BLaER1 (cell line): ENCODE data around the gene HNRNPA0.

Experiments
- H3K27ac ChIP-seq: shearing (Covaris generic); formaldehyde crosslinking; 2 replicates; pipeline ENCODE4 v1.8.1; 2022
- H3K27me3 ChIP-seq: shearing (Covaris generic); formaldehyde crosslinking; 2 replicates; pipeline ENCODE4 v1.8.1; 2022
- H3K36me3 ChIP-seq: shearing (Covaris generic); formaldehyde crosslinking; 2 replicates; pipeline ENCODE4 v1.8.1; 2022
- H3K4me1 ChIP-seq: shearing (Covaris generic); formaldehyde crosslinking; 2 replicates; pipeline ENCODE4 v1.8.1; 2022
- H3K4me2 ChIP-seq: shearing (Covaris generic); formaldehyde crosslinking; 2 replicates; pipeline ENCODE4 v1.8.1; 2022
- H3K4me3 ChIP-seq: shearing (Covaris generic); formaldehyde crosslinking; 2 replicates; pipeline ENCODE4 v1.8.1; 2022
- H3K9ac ChIP-seq: shearing (Covaris generic); formaldehyde crosslinking; 2 replicates; pipeline ENCODE4 v1.8.1; 2022
- H3K9me3 ChIP-seq: shearing (Covaris generic); formaldehyde crosslinking; 2 replicates; pipeline ENCODE4 v1.8.1; 2022
- H4K20me1 ChIP-seq: shearing (Covaris generic); formaldehyde crosslinking; 2 replicates; pipeline ENCODE4 v1.8.1; 2022
- Cebpa-rat ChIP-seq: shearing (Covaris generic); IDR thresholded peaks from 2 replicates; pipeline ENCODE4 v1.8.1; 2022

The HNRNPA0 gene

DNA sequence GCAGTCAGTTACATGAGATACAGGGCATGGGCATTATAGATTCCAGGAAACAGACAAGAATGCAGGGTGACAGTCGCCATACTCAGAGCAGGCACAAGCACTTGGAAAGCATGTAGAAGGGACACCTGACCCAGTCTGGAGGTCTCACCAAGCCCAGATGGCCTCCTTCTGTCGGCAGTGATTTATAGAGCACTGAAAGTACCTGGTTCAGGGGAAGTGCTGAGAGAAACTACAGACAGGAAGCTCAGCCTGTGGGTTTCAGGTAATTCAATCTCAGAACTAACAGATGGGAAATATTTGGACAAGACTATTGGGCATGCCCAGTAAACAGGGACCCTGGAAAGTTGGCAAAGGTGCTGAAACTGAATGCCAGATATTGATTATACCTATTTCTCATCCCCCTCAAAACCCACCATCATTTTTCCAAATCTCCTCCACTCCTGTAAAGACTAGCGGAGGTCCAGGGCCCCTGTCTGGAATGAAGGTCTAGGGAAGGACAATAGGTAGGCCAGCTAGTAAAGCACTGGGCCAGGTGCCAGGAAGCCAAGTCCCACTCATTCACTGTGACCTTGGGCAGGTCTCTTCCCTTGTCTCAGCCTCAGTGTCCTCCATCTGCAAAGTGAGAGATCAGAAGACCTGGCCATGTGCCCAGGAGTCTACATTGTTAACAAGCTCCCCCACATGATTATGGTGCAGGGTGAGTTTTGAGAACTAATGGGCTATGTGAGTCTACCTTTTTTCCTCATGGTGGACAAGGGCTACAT, 45.2 kb downstream of the HNRNPA0 start:
- no peak overlapping the region for H3K27ac ChIP-seq
- H4K20me1 ChIP-seq = no peaks in the 10 kb centered on the region
- peaks cover 16% of the 10 kb centered on the region for H3K9me3 ChIP-seq
- H3K4me2 ChIP-seq = no peak overlapping the region
- TF ChIP-seq Cebpa-rat = no peak
- no peaks in the 10 kb centered on the region for H3K27me3 ChIP-seq
- H3K36me3 ChIP-seq = peaks cover 3% of the 10 kb centered on the region
- no peak overlapping the region for H3K4me3 ChIP-seq
- H3K4me1 ChIP-seq = no peaks in the 10 kb centered on the region
- no peak overlapping the region for H3K9ac ChIP-seq

DNA sequence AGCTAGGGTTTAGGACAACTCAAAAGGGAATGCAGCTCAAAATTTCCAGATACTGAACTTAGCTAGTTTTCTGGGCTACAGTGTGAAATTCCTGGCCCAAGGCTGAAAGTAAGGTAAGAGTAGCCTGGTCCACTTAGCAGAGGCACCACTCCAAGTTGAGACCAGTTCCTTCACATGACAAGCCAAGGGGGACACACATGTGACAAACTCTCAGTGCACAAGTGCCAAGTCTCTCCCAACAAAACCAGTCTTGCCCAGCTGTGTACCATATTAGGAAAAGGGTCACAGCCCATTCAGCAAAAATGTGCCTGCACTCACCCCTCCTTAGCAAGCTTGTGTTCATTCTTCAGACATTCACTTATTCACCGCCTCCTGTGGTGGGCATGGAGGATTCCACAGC, 46.1 kb downstream of the HNRNPA0 start:
- Histone ChIP-seq H3K36me3 (peaks cover 3% of the 10 kb centered on the region), H4K20me1 (no peaks in the 10 kb centered on the region), H3K27ac (no peak overlapping the region), H3K9ac (no peak overlapping the region), H3K27me3 (no peaks in the 10 kb centered on the region), H3K4me2 (no peak overlapping the region), H3K9me3 (peaks cover 9% of the 10 kb centered on the region), H3K4me3 (no peak overlapping the region), H3K4me1 (no peaks in the 10 kb centered on the region)
- TF ChIP-seq Cebpa-rat = no peak

DNA sequence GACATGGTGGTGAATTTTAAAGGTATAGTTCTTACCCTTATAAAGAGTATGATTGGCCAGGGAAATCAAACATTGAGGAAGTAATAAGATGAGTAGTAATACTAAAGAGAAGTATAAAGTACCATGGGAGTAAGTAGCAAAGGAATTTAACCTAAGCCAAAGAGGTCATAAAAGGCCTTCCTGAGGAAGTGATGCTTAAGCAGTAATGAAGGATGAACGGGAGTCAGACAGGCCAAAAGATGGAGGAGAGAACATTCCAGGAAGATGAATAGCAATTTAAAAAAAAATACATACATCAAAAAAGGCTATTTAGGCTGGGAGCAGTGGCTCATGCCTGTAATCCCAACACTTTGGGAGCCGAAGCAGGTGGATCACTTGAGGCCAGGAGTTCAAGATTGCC, 47.3 kb downstream of the HNRNPA0 start:
- Histone ChIP-seq H3K36me3 (peaks cover 3% of the 10 kb centered on the region; the same call in 1 of the 2 replicates), H3K4me1 (no peaks in the 10 kb centered on the region), H3K27ac (no peak overlapping the region), H3K9ac (no peak overlapping the region), H3K4me2 (no peak overlapping the region), H3K27me3 (no peaks in the 10 kb centered on the region), H3K9me3 (no peaks in the 10 kb centered on the region; the same call in 1 of the 2 replicates), H3K4me3 (no peak overlapping the region), H4K20me1 (no peaks in the 10 kb centered on the region)
- no peak for TF ChIP-seq Cebpa-rat

DNA sequence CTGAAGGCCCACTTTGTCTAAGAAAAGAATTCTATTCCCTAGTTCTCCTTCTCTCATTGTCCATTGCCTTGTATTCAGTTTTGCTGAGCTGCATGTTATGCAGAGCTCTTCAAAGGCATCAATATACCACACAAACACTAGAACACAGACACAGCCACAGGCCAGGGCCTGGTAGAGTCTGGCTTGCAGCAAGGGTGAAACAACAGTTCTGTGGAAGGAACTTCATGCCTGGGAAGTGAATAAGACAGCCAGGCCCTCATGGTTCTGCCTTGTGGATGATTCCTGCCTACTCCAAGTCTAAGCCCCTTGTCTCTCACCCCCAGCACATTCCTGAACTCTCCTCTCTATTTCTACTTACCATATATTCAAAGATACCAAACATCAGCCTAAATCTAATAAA, 49.1 kb downstream of the HNRNPA0 start:
- no peaks in the 10 kb centered on the region for H3K4me1 ChIP-seq
- H3K27ac ChIP-seq = no peak overlapping the region
- peaks cover 3% of the 10 kb centered on the region; the same call in 1 of the 2 replicates for H3K36me3 ChIP-seq
- H3K9me3 ChIP-seq = no peaks in the 10 kb centered on the region
- H3K4me2 ChIP-seq = no peak overlapping the region
- no peak overlapping the region for H3K4me3 ChIP-seq
- H3K9ac ChIP-seq = no peak overlapping the region
- TF ChIP-seq Cebpa-rat = no peak
- no peaks in the 10 kb centered on the region for H3K27me3 ChIP-seq
- no peaks in the 10 kb centered on the region for H4K20me1 ChIP-seq

DNA sequence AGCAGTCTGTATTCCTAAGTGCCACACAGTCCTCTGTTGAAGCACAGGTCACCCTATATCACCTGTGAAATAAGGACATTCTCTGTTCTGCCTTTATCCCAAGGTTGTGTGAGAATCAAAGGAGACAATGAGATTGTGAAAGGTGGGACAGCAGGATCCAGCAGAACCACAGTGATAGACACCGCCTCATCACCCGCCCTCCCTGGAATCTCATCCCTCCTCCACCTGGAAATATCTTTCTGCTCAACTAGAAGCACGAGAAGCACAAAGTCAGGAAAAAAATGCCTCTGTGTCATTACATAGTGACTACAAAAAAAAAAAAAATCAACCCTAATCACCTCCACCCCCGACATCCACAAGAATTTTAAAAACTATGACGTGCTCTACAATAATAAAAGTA, 50.6 kb downstream of the HNRNPA0 start:
- Histone ChIP-seq H3K36me3 (0 out of 2 replicates have a peak, but pooled peaks cover 3% of the 10 kb centered on the region), H4K20me1 (no peaks in the 10 kb centered on the region), H3K4me1 (no peaks in the 10 kb centered on the region), H3K27me3 (no peaks in the 10 kb centered on the region), H3K4me2 (no peak overlapping the region), H3K27ac (no peak overlapping the region), H3K9me3 (no peaks in the 10 kb centered on the region), H3K4me3 (no peak overlapping the region), H3K9ac (no peak overlapping the region)
- no peak for TF ChIP-seq Cebpa-rat

DNA sequence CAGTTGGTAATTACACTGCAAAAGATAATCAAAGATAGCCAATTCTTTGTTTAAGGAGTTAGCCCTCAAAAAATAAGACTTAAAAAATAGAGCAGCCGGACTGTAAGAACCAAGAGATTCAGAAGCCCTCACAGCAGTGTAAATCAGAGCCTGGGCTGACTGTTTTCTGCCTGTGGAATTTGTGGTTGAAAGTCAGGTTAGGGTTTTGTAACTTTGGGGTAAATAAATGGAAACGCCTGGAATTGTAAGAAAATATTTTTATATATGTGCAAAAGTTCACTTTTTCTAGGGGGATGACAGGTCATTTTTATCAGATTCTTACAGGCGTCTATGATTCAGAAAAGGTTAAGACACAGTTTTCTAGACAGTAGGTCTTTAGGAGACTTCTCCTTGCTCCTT, 53.9 kb downstream of the HNRNPA0 start:
- Histone ChIP-seq H3K9ac (no peak overlapping the region), H3K4me2 (no peak overlapping the region)

DNA sequence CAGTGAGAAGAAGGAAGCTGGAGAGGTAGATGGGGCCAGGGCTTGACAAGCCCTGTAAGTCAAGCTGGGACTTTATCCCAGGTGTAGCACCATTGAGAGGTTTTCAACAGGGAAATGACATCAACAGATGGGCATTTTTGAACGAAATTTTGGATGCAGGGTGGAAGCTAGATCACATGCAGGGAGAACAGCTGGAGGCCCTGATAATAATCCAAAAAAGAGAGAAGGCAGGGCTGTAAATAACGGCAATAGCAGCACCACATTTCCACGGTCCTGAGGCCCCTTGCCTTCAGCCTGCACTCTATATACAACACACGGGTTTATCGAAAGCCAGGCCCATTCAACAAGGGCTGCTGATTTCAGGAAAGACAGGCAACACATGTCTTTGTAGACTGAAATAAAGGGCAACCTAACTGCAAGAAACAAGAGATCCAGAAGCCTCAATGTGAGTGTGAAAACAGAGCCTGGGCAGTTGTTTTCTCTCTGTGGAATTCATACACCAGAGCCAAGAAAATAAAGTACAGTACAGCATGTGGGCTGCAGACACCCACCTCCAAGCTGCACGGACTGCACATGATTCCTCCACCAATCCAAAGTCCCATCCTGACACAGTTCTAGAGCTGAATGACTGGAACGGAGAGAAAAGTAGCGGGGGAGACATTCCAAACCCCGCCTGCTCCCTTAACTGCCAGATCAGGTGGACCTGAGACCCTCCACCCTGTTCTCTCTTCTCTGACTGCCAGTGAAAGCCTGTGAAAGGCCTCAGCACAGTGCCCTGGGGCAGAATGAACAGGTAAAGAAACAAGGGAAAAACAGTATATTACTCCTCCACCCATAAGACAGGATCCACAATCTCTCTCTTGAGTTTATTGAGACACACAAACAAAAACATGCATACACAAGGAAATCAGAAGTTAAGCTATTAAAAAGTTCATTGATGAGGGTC, 54.6 kb downstream of the HNRNPA0 start:
- no peak overlapping the region for H3K4me3 ChIP-seq
- no peak for TF ChIP-seq Cebpa-rat
- no peak overlapping the region for H3K4me2 ChIP-seq
- H3K27ac ChIP-seq = no peak overlapping the region
- H3K36me3 ChIP-seq = peaks cover 6% of the 10 kb centered on the region; the same call in 1 of the 2 replicates
- no peaks in the 10 kb centered on the region for H3K27me3 ChIP-seq
- no peaks in the 10 kb centered on the region for H3K9me3 ChIP-seq
- H3K9ac ChIP-seq = no peak overlapping the region
- H3K4me1 ChIP-seq = peaks cover 20% of the 10 kb centered on the region
- no peaks in the 10 kb centered on the region for H4K20me1 ChIP-seq

More for the DNA sequence above, 53.9 kb downstream of the HNRNPA0 start:
- Histone ChIP-seq H3K4me3 (no peak overlapping the region), H3K27me3 (no peaks in the 10 kb centered on the region), H3K4me1 (peaks cover 13% of the 10 kb centered on the region), H3K9me3 (no peaks in the 10 kb centered on the region), H4K20me1 (no peaks in the 10 kb centered on the region), H3K36me3 (peaks cover 6% of the 10 kb centered on the region; the same call in 1 of the 2 replicates), H3K27ac (no peak overlapping the region)
- TF ChIP-seq Cebpa-rat = no peak

DNA sequence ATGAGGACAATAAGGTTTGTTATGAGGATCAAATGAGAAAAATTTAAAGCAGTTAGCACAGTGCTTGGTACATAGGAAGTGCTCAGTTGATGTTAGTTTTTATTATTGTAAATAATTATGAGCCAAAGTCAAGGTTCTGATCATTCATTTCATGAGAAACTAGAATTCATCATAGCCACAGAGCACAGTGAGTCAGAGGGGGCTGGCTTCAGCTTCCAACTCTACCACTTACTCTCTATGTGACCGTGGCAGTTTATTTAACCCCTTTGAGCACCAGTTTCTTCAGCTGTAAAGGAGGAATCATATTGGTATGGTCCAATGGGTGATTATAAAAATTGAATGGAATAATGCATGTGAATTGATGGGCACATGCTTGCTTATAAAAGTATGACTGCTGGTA, 57.7 kb downstream of the HNRNPA0 start:
- H3K4me1 ChIP-seq = peaks cover 20% of the 10 kb centered on the region
- no peaks in the 10 kb centered on the region for H3K27me3 ChIP-seq
- H3K9ac ChIP-seq = no peak overlapping the region
- H4K20me1 ChIP-seq = no peaks in the 10 kb centered on the region
- peaks cover 15% of the 10 kb centered on the region; the same call in 1 of the 2 replicates for H3K36me3 ChIP-seq
- peak overlapping the region; percentile 74 for H3K4me2 ChIP-seq
- TF ChIP-seq Cebpa-rat = no peak
- no peak overlapping the region for H3K4me3 ChIP-seq
- H3K9me3 ChIP-seq = no peaks in the 10 kb centered on the region
- peak overlapping the region; percentile 69; the same call in 1 of the 2 replicates for H3K27ac ChIP-seq

DNA sequence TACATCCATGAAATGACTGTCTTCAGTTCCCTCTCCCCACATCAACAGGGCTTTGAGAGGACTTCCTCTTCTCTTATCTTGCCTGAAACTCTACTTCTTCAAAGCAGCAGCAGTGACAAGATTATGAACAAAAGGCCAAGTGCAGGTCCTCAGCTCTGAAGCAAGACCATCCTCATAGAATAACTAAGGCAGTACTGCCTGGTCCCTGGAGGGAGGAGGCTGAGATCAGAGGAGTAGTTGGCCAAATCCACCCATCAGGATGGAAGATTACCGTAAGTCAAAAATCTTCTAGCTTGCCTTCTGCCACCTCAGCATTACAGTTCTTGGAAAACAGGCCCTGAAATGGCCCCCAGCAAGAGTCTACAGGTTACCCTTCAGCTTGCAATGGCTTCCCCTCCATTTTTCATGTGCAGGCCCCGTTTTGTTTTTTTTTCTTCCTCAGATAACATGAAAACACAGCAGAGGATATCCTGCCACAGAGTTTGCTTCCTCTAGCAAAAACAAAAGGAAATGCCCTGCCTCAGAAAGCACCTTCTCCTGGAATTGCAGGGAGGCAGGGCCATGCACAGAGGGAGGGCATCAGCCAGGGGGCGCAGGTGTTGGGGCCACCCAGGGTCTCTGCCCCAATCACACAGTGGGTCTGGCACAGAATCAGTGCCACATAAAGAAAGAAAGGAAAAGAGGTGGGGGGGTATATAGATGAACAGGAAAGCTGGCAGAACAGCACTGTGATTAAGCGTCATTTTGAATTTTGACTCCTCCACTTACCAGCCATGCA, 58.3 kb downstream of the HNRNPA0 start:
- H3K4me3 ChIP-seq = no peak overlapping the region
- H3K9me3 ChIP-seq = no peaks in the 10 kb centered on the region
- H3K4me2 ChIP-seq = peak overlapping the region; percentile 74
- H3K27me3 ChIP-seq = no peaks in the 10 kb centered on the region
- H3K9ac ChIP-seq = peak overlapping the region; percentile 25; the same call in 1 of the 2 replicates
- peaks cover 15% of the 10 kb centered on the region; the same call in 1 of the 2 replicates for H3K36me3 ChIP-seq
- H4K20me1 ChIP-seq = no peaks in the 10 kb centered on the region
- H3K27ac ChIP-seq = peak overlapping the region; percentile 69
- no peak for TF ChIP-seq Cebpa-rat
- H3K4me1 ChIP-seq = peaks cover 20% of the 10 kb centered on the region
